Right lung (tissue), 5 donors: ENCODE results near the gene TBXA2R. TPM values are rescaled to one million over a fixed set of nuclear protein-coding genes. Genes with fewer than 3 reads are reported as not detected.
"Not testable (repeated sequence)": the region's sequence is repeated elsewhere in the genome, so short reads cannot be mapped to it uniquely, and the experiment has no call there.

ENCODE experiments used
- DNase-seq, 2 donors: peaks; one replicate each; pipeline ENCODE4 v3.0.0-alpha.2; 2013
- polyA plus RNA-seq, 5 donors: library from polyadenylated mRNA; unstranded; fragments of 120-200 nt; gene quantifications; one replicate each; pipeline versions ENCODE4 v1.2.1 to v1.2.3, GENCODE V29; 2013; ENCODE audit warnings: inconsistent platforms in 1 of 5, low replicate concordance in 1 of 5; ENCODE audit not compliant: insufficient read length in 5 of 5, insufficient read depth in 1 of 5

TBXA2R gene
- polyA plus RNA-seq, 5 donors: 1.6 to 3.8 (median 2.7) TPM

- DNase-seq: no peak
These were observed 443 bp downstream of the TBXA2R start for GRCh38 chr19:3606174-3606689.

GRCh38 chr19:3605770-3606169, 905 bp downstream of the TBXA2R start:
- DNase-seq: no peak

GRCh38 chr19:3605361-3605760, 1.3 kb downstream of the TBXA2R start:
- no peak for DNase-seq

GRCh38 chr19:3604987-3605343, 1.7 kb downstream of the TBXA2R start:
- DNase-seq: no peak

- DNase-seq: no peak
These were observed 2.3 kb downstream of the TBXA2R start for GRCh38 chr19:3604227-3604986.

GRCh38 chr19:3603121-3603811, 3.4 kb downstream of the TBXA2R start:
- no peak for DNase-seq

- DNase-seq: no peak
These were observed 5.7 kb downstream of the TBXA2R start for GRCh38 chr19:3601021-3601420.

GRCh38 chr19:3599776-3600187, 6.9 kb downstream of the TBXA2R start:
- no peak for DNase-seq

GRCh38 chr19:3595521-3596061, 11.1 kb downstream of the TBXA2R start:
- no peak for DNase-seq

- DNase-seq: no peak
These were observed 13.5 kb downstream of the TBXA2R start for GRCh38 chr19:3593156-3593555.

GRCh38 chr19:3591876-3592613, 14.6 kb downstream of the TBXA2R start:
- DNase-seq: no peak

- no peak for DNase-seq
These were observed 15.6 kb downstream of the TBXA2R start for GRCh38 chr19:3590991-3591659.

GRCh38 chr19:3589949-3590348, 16.7 kb downstream of the TBXA2R start:
- no peak for DNase-seq

- no peak for DNase-seq
These were observed 17.2 kb downstream of the TBXA2R start for GRCh38 chr19:3589439-3589838.

- no peak for DNase-seq
These were observed 19.8 kb downstream of the TBXA2R start for GRCh38 chr19:3586707-3587346.

- no peak for DNase-seq
These were observed 20.5 kb downstream of the TBXA2R start for GRCh38 chr19:3586127-3586626.

- no peak for DNase-seq
These were observed 21.2 kb downstream of the TBXA2R start, which contains the start of gene GIPC3 for GRCh38 chr19:3585301-3586126. Gene GIPC3 (plus strand): TSS chr19:3585478. CDS start chr19:3585598, 120 bp downstream.

- DNase-seq: not testable (repeated sequence)
These were observed 22.5 kb downstream of the TBXA2R start for GRCh38 chr19:3584036-3584802.

- DNase-seq: not testable (repeated sequence)
These were observed 24.9 kb downstream of the TBXA2R start for GRCh38 chr19:3581792-3582191.
